Lung (tissue), 12 donors: ENCODE data around the gene DISP2. TPM values are rescaled to one million over a fixed set of nuclear protein-coding genes. Genes with fewer than 3 reads are reported as not detected.
A peak's percentile ranks its signal among the peaks of the same experiment; 100 is the strongest.

Source experiments
- ATAC-seq: fragments of 200-7000 bp; cut with Tn5 transposase; one replicate; pipeline ENCODE4 v1.9.1; 2020; ENCODE audit warnings: moderate number of reproducible peaks; ENCODE audit not compliant: insufficient read depth, low FRiP score
- DNase-seq, 3 donors: peaks; one replicate each; pipeline ENCODE4 v3.0.0-alpha.2; 2013 to 2017
- H3K27ac ChIP-seq, 2 donors: one replicate each; pipeline ENCODE4 v1.5.1; 2013; ENCODE audit warnings: mild to moderate bottlenecking in 2 of 2, moderate library complexity in 2 of 2, control low read depth in 1 of 2, inconsistent platforms in 1 of 2, low read depth in 1 of 2, low read length in 1 of 2
- H3K27me3 ChIP-seq, 3 donors: one replicate each; pipeline ENCODE4 v1.5.1; 2013; ENCODE audit warnings: low read length in 2 of 3; ENCODE audit not compliant: control insufficient read depth in 3 of 3, insufficient read depth in 3 of 3
- H3K36me3 ChIP-seq, 4 donors: one replicate each; pipeline ENCODE4 v1.5.1; 2013; ENCODE audit warnings: low read length in 4 of 4, mild to moderate bottlenecking in 1 of 4, moderate library complexity in 1 of 4; ENCODE audit not compliant: control insufficient read depth in 4 of 4, insufficient read depth in 4 of 4
- H3K4me1 ChIP-seq, 5 donors: one replicate each; pipeline ENCODE4 v1.5.1; 2013; ENCODE audit warnings: low read length in 5 of 5, mild to moderate bottlenecking in 2 of 5, moderate library complexity in 1 of 5; ENCODE audit not compliant: control insufficient read depth in 5 of 5, insufficient read depth in 5 of 5
- H3K4me3 ChIP-seq: one replicate; pipeline ENCODE4 v1.5.1; 2013; ENCODE audit warnings: mild to moderate bottlenecking, control low read depth, moderate library complexity
- H3K9ac ChIP-seq, 2 donors: one replicate each; pipeline ENCODE4 v1.5.1; 2013; ENCODE audit warnings: low read length in 2 of 2, control low read depth in 1 of 2; ENCODE audit not compliant: insufficient read depth in 1 of 2
- H3K9me3 ChIP-seq, 4 donors: one replicate each; pipeline ENCODE4 v1.5.1; 2013; ENCODE audit warnings: low read length in 3 of 4, mild to moderate bottlenecking in 1 of 4, moderate library complexity in 1 of 4; ENCODE audit not compliant: control insufficient read depth in 4 of 4, insufficient read depth in 3 of 4
- CTCF ChIP-seq: IDR thresholded peaks from 2 replicates; pipeline ENCODE4 v1.5.1; 2012; ENCODE audit warnings: mild to moderate bottlenecking; ENCODE audit errors: control extremely low read depth, extremely low read depth
- WGBS, 2 donors: extraction: QIAGEN DNeasy Blood & Tissue Kit; methylation state at CpG; one replicate each; pipeline ENCODE4 v1.1.7; 2013; 5-methylcytosine and 5-hydroxymethylcytosine counted together
- polyA plus RNA-seq, 2 donors: library from polyadenylated mRNA; stranded (reverse); fragments of 200-250 nt; gene quantifications; one replicate each; pipeline ENCODE4 v1.2.1, GENCODE V29; 2013
- total RNA-seq, 2 donors: library from RNA; depleted of rRNA in 1 of 2; stranded (reverse); fragments of >200 nt in 1 of 2; gene quantifications; one replicate each; pipeline ENCODE4 v1.2.1, GENCODE V29; 2014 to 2021
- donor health status: control.
- donor health status: control.
- donor health status: Bipolar disorder and iron deficiency.
- donor health status: healthy.
- donor health status: DM: yes; HTN: yes; CAD: no.

The DISP2 gene
- total and polyA plus RNA-seq, 4 donors: 0.06 to 2.5 (median 0.76) TPM

- Histone ChIP-seq H3K4me1 (peaks cover 5 to 76% (median 55%) of the 10 kb centered on the region in 5 donors), H3K4me3 (no peak overlapping the region)
- TF ChIP-seq CTCF: no peak
Observed at GRCh38 chr15:40338921-40339620, 18.9 kb upstream of the DISP2 start.

GRCh38 chr15:40339621-40339945, 18.4 kb upstream of the DISP2 start:
- no peak overlapping the region for H3K9ac ChIP-seq
- H3K9me3 ChIP-seq: no peaks in the 10 kb centered on the region
- ATAC-seq (no peak), DNase-seq (no peak)
- 88 to 89% methylated on average over 7 of the region's 7 CpGs for WGBS, 2 donors
- H3K27ac ChIP-seq: peak overlapping the region; percentile 91 to 97
- no peaks in the 10 kb centered on the region for H3K27me3 ChIP-seq
- H3K4me3 ChIP-seq: no peak overlapping the region
- TF ChIP-seq CTCF: no peak
- H3K36me3 ChIP-seq: peaks cover 0 to 18% (median 0%) of the 10 kb centered on the region in 4 donors
- peaks cover 5 to 71% (median 53%) of the 10 kb centered on the region in 5 donors for H3K4me1 ChIP-seq

More at GRCh38 chr15:40338921-40339620, 18.9 kb upstream of the DISP2 start:
- no peaks in the 10 kb centered on the region for H3K9me3 ChIP-seq
- H3K36me3 ChIP-seq: peaks cover 0 to 18% (median 0%) of the 10 kb centered on the region in 4 donors
- no peak overlapping the region for H3K9ac ChIP-seq
- no peaks in the 10 kb centered on the region for H3K27me3 ChIP-seq
- 77 to 90% methylated on average over 11 of the region's 11 CpGs for WGBS, 2 donors
- DNase-seq (no peak), ATAC-seq (no peak)
- H3K27ac ChIP-seq: peak overlapping the region; percentile 91 to 97

GRCh38 chr15:40340038-40340739, 17.8 kb upstream of the DISP2 start:
- H3K27ac ChIP-seq: peak overlapping the region; percentile 91 to 97
- WGBS, 2 donors: 32 to 66% methylated on average over 14 of the region's 14 CpGs
- DNase-seq (peak; percentile 79 to 89 (median 82)), ATAC-seq (peak; percentile 5)
- H3K4me3 ChIP-seq: peak overlapping the region; percentile 34
- no peak for TF ChIP-seq CTCF
- no peaks in the 10 kb centered on the region for H3K9me3 ChIP-seq
- H3K36me3 ChIP-seq: peaks cover 0 to 16% (median 0%) of the 10 kb centered on the region in 4 donors
- no peaks in the 10 kb centered on the region for H3K27me3 ChIP-seq
- peaks cover 5 to 65% (median 50%) of the 10 kb centered on the region in 5 donors for H3K4me1 ChIP-seq
- H3K9ac ChIP-seq: no peak overlapping the region
